ENCODE measurements around the gene PSMD5. TPM values are rescaled to one million over a fixed set of nuclear protein-coding genes. Genes with fewer than 3 reads are reported as not detected.
"Not testable (repeated sequence)": the region's sequence is repeated elsewhere in the genome, so short reads cannot be mapped to it uniquely, and the experiment has no call there.

The PSMD5 gene
- total RNA-seq, 1 experiment from 2014 or later = 26.1 TPM

- not testable (repeated sequence) for DNase-seq; H3K27ac ChIP-seq (ENCODE audit: low read length); H3K79me2 ChIP-seq (ENCODE audit: low read length)
These were observed 37.8 kb downstream of the PSMD5 start for GRCh38 chr9:120804784-120805363.

GRCh38 chr9:120801441-120801840 lies 41.3 kb downstream of the PSMD5 start:
- Histone ChIP-seq H3K27me3 (ENCODE audit: low read length) (no peaks in the 10 kb centered on the region), H3K79me2 (ENCODE audit: low read length) (no peaks in the 10 kb centered on the region), H4K20me1 (ENCODE audit: insufficient read depth, low read depth, low read length) (no peaks in the 10 kb centered on the region), H3K9me3 (ENCODE audit: low read length) (peaks cover 16% of the 10 kb centered on the region), H2AFZ (ENCODE audit: low read length) (no peak overlapping the region), H3K4me1 (ENCODE audit: low read length) (peaks cover 11% of the 10 kb centered on the region), H3K36me3 (ENCODE audit: insufficient read depth, low read length) (no peaks in the 10 kb centered on the region; the same call in 1 of the 2 replicates), H3K4me2 (ENCODE audit: low read depth, low read length, poor library complexity, severe bottlenecking) (no peak overlapping the region), H3K27ac (ENCODE audit: low read length) (no peak overlapping the region), H3K9ac (ENCODE audit: low read length) (no peak overlapping the region), H3K4me3 (ENCODE audit: low read length) (no peak overlapping the region), H3K9me2 (replicated peaks; ENCODE audit: insufficient read depth, low read length) (no peaks in the 10 kb centered on the region)
- no peak for DNase-seq

More at GRCh38 chr9:120804784-120805363, 37.8 kb downstream of the PSMD5 start:
- not testable (repeated sequence) for H3K4me2 ChIP-seq (ENCODE audit: low read depth, low read length, poor library complexity, severe bottlenecking); H3K27me3 ChIP-seq (ENCODE audit: low read length); H4K20me1 ChIP-seq (ENCODE audit: insufficient read depth, low read depth, low read length); H3K36me3 ChIP-seq (ENCODE audit: insufficient read depth, low read length); H3K9ac ChIP-seq (ENCODE audit: low read length); H3K4me3 ChIP-seq (ENCODE audit: low read length); H3K9me2 ChIP-seq (replicated peaks; ENCODE audit: insufficient read depth, low read length); H2AFZ ChIP-seq (ENCODE audit: low read length)
- Histone ChIP-seq H3K4me1 (ENCODE audit: low read length) (peaks cover 11% of the 10 kb centered on the region), H3K9me3 (ENCODE audit: low read length) (peaks cover 27% of the 10 kb centered on the region)

- no peak within 1 kb of the TSS for H2AFZ ChIP-seq (ENCODE audit: low read length)
- peaks cover 74% of the 10 kb centered on the region for H3K79me2 ChIP-seq (ENCODE audit: low read length)
- peaks cover 25% of the 10 kb centered on the region for H3K36me3 ChIP-seq (ENCODE audit: insufficient read depth, low read length)
- peaks cover 5% of the 10 kb centered on the region; the same call in 1 of the 2 replicates for H4K20me1 ChIP-seq (ENCODE audit: insufficient read depth, low read depth, low read length)
- peak within 1 kb of the TSS; percentile 98 for H3K4me3 ChIP-seq (ENCODE audit: low read length)
- H3K27ac ChIP-seq (ENCODE audit: low read length) = peak within 1 kb of the TSS; percentile 85
- no peaks in the 10 kb centered on the region for H3K9me3 ChIP-seq (ENCODE audit: low read length)
- H3K9me2 ChIP-seq (replicated peaks; ENCODE audit: insufficient read depth, low read length) = no peaks in the 10 kb centered on the region
- peaks cover 61% of the 10 kb centered on the region for H3K4me1 ChIP-seq (ENCODE audit: low read length)
- H3K9ac ChIP-seq (ENCODE audit: low read length) = peak within 1 kb of the TSS; percentile 90
- peak; percentile 97 for DNase-seq
- no peaks in the 10 kb centered on the region for H3K27me3 ChIP-seq (ENCODE audit: low read length)
- H3K4me2 ChIP-seq (ENCODE audit: low read depth, low read length, poor library complexity, severe bottlenecking) = peak within 1 kb of the TSS; percentile 84
These were observed 49.6 kb downstream of the PSMD5 start, which contains the start of gene FBXW2 for GRCh38 chr9:120792898-120793765. Gene FBXW2 (minus strand): TSS chr9:120793416. CDS start chr9:120788258, 5,158 bp downstream.

GRCh38 chr9:120791161-120791560 lies 51.6 kb downstream of the PSMD5 start:
- no peaks in the 10 kb centered on the region for H3K27me3 ChIP-seq (ENCODE audit: low read length)
- H3K4me3 ChIP-seq (ENCODE audit: low read length) = peak overlapping the region; percentile 98
- H3K36me3 ChIP-seq (ENCODE audit: insufficient read depth, low read length) = peaks cover 41% of the 10 kb centered on the region
- DNase-seq = no peak
- no peaks in the 10 kb centered on the region for H3K9me3 ChIP-seq (ENCODE audit: low read length)
- H3K9ac ChIP-seq (ENCODE audit: low read length) = no peak overlapping the region
- no peak overlapping the region for H2AFZ ChIP-seq (ENCODE audit: low read length)
- H3K9me2 ChIP-seq (replicated peaks; ENCODE audit: insufficient read depth, low read length) = no peaks in the 10 kb centered on the region
- H3K4me1 ChIP-seq (ENCODE audit: low read length) = peaks cover 61% of the 10 kb centered on the region
- peaks cover 5% of the 10 kb centered on the region; the same call in 1 of the 2 replicates for H4K20me1 ChIP-seq (ENCODE audit: insufficient read depth, low read depth, low read length)
- H3K27ac ChIP-seq (ENCODE audit: low read length) = peak overlapping the region; percentile 85
- H3K79me2 ChIP-seq (ENCODE audit: low read length) = peaks cover 89% of the 10 kb centered on the region
- H3K4me2 ChIP-seq (ENCODE audit: low read depth, low read length, poor library complexity, severe bottlenecking) = peak overlapping the region; percentile 84

- Histone ChIP-seq H3K27ac (ENCODE audit: low read length) (no peak overlapping the region), H3K4me1 (ENCODE audit: low read length) (peaks cover 41% of the 10 kb centered on the region), H3K4me2 (ENCODE audit: low read depth, low read length, poor library complexity, severe bottlenecking) (no peak overlapping the region), H2AFZ (ENCODE audit: low read length) (no peak overlapping the region), H3K9me3 (ENCODE audit: low read length) (no peaks in the 10 kb centered on the region), H3K79me2 (ENCODE audit: low read length) (peaks cover 97% of the 10 kb centered on the region), H3K36me3 (ENCODE audit: insufficient read depth, low read length) (peaks cover 56% of the 10 kb centered on the region), H4K20me1 (ENCODE audit: insufficient read depth, low read depth, low read length) (peaks cover 5% of the 10 kb centered on the region; the same call in 1 of the 2 replicates), H3K4me3 (ENCODE audit: low read length) (no peak overlapping the region), H3K9me2 (replicated peaks; ENCODE audit: insufficient read depth, low read length) (no peaks in the 10 kb centered on the region), H3K9ac (ENCODE audit: low read length) (no peak overlapping the region), H3K27me3 (ENCODE audit: low read length) (no peaks in the 10 kb centered on the region)
- DNase-seq = no peak
These were observed 54.8 kb downstream of the PSMD5 start for GRCh38 chr9:120787933-120788332.

GRCh38 chr9:120783602-120784047 lies 59.1 kb downstream of the PSMD5 start:
- no peak for DNase-seq
- no peak overlapping the region for H3K4me2 ChIP-seq (ENCODE audit: low read depth, low read length, poor library complexity, severe bottlenecking)

GRCh38 chr9:120781236-120781635 lies 61.5 kb downstream of the PSMD5 start:
- Histone ChIP-seq H3K4me3 (ENCODE audit: low read length) (no peak overlapping the region), H3K27ac (ENCODE audit: low read length) (no peak overlapping the region), H3K79me2 (ENCODE audit: low read length) (peaks cover 88% of the 10 kb centered on the region), H3K9me3 (ENCODE audit: low read length) (no peaks in the 10 kb centered on the region), H3K9me2 (replicated peaks; ENCODE audit: insufficient read depth, low read length) (no peaks in the 10 kb centered on the region), H3K27me3 (ENCODE audit: low read length) (no peaks in the 10 kb centered on the region), H3K4me2 (ENCODE audit: low read depth, low read length, poor library complexity, severe bottlenecking) (no peak overlapping the region), H3K9ac (ENCODE audit: low read length) (no peak overlapping the region), H2AFZ (ENCODE audit: low read length) (no peak overlapping the region), H3K36me3 (ENCODE audit: insufficient read depth, low read length) (peaks cover 52% of the 10 kb centered on the region), H4K20me1 (ENCODE audit: insufficient read depth, low read depth, low read length) (no peaks in the 10 kb centered on the region), H3K4me1 (ENCODE audit: low read length) (no peaks in the 10 kb centered on the region)
- no peak for DNase-seq

More at GRCh38 chr9:120783602-120784047, 59.1 kb downstream of the PSMD5 start:
- H3K79me2 ChIP-seq (ENCODE audit: low read length) = peaks cover 93% of the 10 kb centered on the region
- peaks cover 2% of the 10 kb centered on the region for H3K4me1 ChIP-seq (ENCODE audit: low read length)
- H4K20me1 ChIP-seq (ENCODE audit: insufficient read depth, low read depth, low read length) = no peaks in the 10 kb centered on the region
- no peaks in the 10 kb centered on the region for H3K27me3 ChIP-seq (ENCODE audit: low read length)
- no peaks in the 10 kb centered on the region for H3K9me2 ChIP-seq (replicated peaks; ENCODE audit: insufficient read depth, low read length)
- H3K27ac ChIP-seq (ENCODE audit: low read length) = no peak overlapping the region
- no peak overlapping the region for H3K4me3 ChIP-seq (ENCODE audit: low read length)
- no peaks in the 10 kb centered on the region for H3K9me3 ChIP-seq (ENCODE audit: low read length)
- H3K36me3 ChIP-seq (ENCODE audit: insufficient read depth, low read length) = peaks cover 50% of the 10 kb centered on the region
- no peak overlapping the region for H3K9ac ChIP-seq (ENCODE audit: low read length)
- H2AFZ ChIP-seq (ENCODE audit: low read length) = no peak overlapping the region

GRCh38 chr9:120780367-120780766 lies 62.4 kb downstream of the PSMD5 start:
- peaks cover 57% of the 10 kb centered on the region for H3K36me3 ChIP-seq (ENCODE audit: insufficient read depth, low read length)
- H3K4me2 ChIP-seq (ENCODE audit: low read depth, low read length, poor library complexity, severe bottlenecking) = no peak overlapping the region
- no peaks in the 10 kb centered on the region for H3K4me1 ChIP-seq (ENCODE audit: low read length)

More at GRCh38 chr9:120780367-120780766, 62.4 kb downstream of the PSMD5 start:
- no peak overlapping the region for H3K9ac ChIP-seq (ENCODE audit: low read length)
- H4K20me1 ChIP-seq (ENCODE audit: insufficient read depth, low read depth, low read length) = no peaks in the 10 kb centered on the region
- peaks cover 79% of the 10 kb centered on the region for H3K79me2 ChIP-seq (ENCODE audit: low read length)
- H3K4me3 ChIP-seq (ENCODE audit: low read length) = no peak overlapping the region
- H3K27ac ChIP-seq (ENCODE audit: low read length) = no peak overlapping the region
- no peak overlapping the region for H2AFZ ChIP-seq (ENCODE audit: low read length)
- no peaks in the 10 kb centered on the region for H3K9me3 ChIP-seq (ENCODE audit: low read length)
- no peak for DNase-seq
- no peaks in the 10 kb centered on the region for H3K27me3 ChIP-seq (ENCODE audit: low read length)
- H3K9me2 ChIP-seq (replicated peaks; ENCODE audit: insufficient read depth, low read length) = no peaks in the 10 kb centered on the region
